Skin epidermis (tissue), 12 donors: Measurements from ENCODE around the gene C15orf61.

Experiments used
- H3K27ac ChIP-seq, 21 experiments: fragments of 200-600 bp; sonication (generic) in 11 of 21; one replicate each; pipeline ENCODE4 v1.5.0; 2020; ENCODE audit warnings: mild to moderate bottlenecking in 3 of 21, inconsistent platforms in 2 of 21, moderate library complexity in 2 of 21
- H3K4me3 ChIP-seq, 7 experiments: fragments of 200-600 bp; sonication (generic) in 2 of 7; one replicate each; pipeline ENCODE4 v1.5.0; 2020; ENCODE audit warnings: inconsistent platforms in 2 of 7, mild to moderate bottlenecking in 2 of 7, moderate library complexity in 1 of 7

Gene C15orf61

DNA sequence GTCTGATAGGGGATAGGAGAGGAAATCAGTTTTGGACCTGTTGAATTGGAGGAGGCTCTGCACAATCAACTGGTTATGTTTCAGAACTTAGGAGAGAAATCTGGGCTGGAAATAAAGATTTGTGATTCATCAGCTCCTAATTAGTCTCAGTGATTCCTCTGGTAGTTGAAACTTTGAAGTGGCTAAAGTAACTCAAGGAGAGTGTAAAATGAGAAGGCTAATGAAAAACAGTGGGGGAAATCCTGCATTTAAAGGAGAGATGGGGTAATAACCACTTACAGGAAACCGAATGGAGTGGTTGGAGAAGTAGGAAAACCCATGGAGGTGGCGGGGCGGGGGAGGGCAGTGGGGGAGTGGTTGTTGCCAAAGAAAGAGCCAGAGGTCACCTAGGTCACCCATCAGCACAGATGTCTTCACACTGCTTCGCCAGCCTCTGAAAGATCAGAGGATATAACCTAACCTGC, 54.1 kb downstream of the C15orf61 start:
- Histone ChIP-seq H3K27ac (no peak overlapping the region), H3K4me3 (no peak overlapping the region)

- no peak overlapping the region for H3K27ac ChIP-seq
- no peak overlapping the region for H3K4me3 ChIP-seq
Observed at GRCh38 chr15:67578020-67578600, 57.2 kb downstream of the C15orf61 start.

DNA sequence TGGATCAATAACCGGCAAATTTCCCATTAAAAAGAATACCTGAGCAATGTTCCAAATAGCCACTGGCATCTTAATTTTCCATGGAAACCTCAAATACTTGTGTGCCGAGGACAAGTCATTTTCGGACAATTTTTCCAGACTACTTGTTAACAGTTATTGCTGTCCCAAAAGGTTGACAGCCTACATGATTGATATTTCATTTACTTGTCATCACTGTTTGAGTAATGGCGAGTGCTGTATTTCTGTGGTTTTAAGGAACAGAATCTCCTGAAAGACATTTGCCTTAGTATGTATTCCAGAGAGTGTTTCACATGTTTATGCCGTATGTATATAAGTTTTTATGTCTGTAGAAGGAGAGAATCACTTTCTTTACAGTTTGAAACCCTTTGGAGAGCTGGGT, 58.2 kb downstream of the C15orf61 start:
- Histone ChIP-seq H3K4me3 (no peak overlapping the region), H3K27ac (no peak overlapping the region)
